Stimulated activated effector memory CD8-positive, alpha-beta T cell treated with anti-CD3 and anti-CD28 coated beads, Interleukin-12 subunit alpha, Interleukin-12 subunit beta, amount 100 ng/mL, for 72 hours (primary cell): ENCODE measurements around the gene SIX5.

ENCODE experiments used
- ATAC-seq: fragments of 150-1000 bp; cut with Tn5 transposase; 2 replicates; pipeline ENCODE4 v1.10.0; 2021
- DNase-seq, 2 donors: peaks; one replicate each; pipeline ENCODE4 v3.0.0; 2021 to 2022; ENCODE audit warnings: low spot score in 2 of 2
- H3K27ac Mint-ChIP-seq: one replicate; pipeline ENCODE4 v1.8.0; 2022; ENCODE audit warnings: mild to moderate bottlenecking, mixed read lengths
- H3K36me3 Mint-ChIP-seq: one replicate; pipeline ENCODE4 v1.8.0; 2022; ENCODE audit warnings: mild to moderate bottlenecking, mixed read lengths
- H3K4me1 Mint-ChIP-seq: one replicate; pipeline ENCODE4 v1.8.0; 2022; ENCODE audit warnings: mixed read lengths
- H3K4me3 Mint-ChIP-seq: one replicate; pipeline ENCODE4 v1.8.0; 2022; ENCODE audit warnings: mild to moderate bottlenecking, mixed read lengths
- H3K9me3 Mint-ChIP-seq: one replicate; pipeline ENCODE4 v1.8.0; 2022; ENCODE audit warnings: mixed read lengths

The SIX5 gene

DNA sequence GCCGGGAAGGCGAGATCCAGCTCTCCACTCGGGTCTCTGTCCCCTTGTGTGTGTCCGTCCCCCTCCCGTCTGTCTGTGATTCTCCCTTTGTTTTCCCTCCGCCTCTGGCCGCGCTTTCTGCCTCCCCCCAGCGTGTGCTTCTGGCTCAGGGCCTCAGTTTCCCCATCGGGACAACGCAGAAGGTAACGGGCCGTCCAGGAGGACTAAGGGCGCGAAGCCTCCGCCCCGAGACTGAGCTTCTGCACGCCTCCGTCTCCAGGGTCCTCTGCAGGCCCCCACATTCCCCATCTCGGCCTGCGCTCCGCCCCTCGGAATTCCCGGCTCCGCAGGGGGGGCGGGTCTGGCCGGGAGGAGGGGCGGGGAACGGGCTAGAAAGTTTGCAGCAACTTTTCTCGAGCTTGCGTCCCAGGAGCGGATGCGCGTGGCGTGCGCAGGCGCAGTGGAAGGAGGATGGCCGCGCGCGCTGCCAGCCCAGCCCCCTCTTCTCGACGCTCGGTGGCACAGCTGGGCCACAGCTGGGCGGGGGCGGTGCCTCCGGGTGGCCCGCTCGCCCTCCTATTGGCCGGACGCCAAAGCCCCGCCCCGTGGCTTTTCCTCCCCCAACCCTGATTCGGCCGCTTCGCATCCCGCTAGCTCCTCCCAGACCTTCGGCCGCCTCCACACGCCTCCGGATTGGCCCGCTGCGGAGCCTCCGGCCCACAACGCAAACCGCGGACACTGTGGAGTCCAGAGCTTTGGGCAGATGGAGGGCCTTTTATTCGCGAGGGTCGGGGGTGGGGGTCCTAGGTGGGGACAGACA, at the start of gene SIX5:
Gene SIX5, minus strand, starts transcription at position 269 of the 799 bp plus-strand sequence. CDS start 408 bp downstream, outside the sequence.
- DNase-seq (peak; percentile 97 to 99), ATAC-seq (peak; percentile 74)
- peak within 1 kb of the TSS; percentile 90 for H3K4me3 Mint-ChIP-seq
- H3K27ac Mint-ChIP-seq = peak within 1 kb of the TSS; percentile 85
- H3K36me3 Mint-ChIP-seq = peaks cover 12% of the 10 kb centered on the region
- peaks cover 23% of the 10 kb centered on the region for H3K4me1 Mint-ChIP-seq
- H3K9me3 Mint-ChIP-seq = no peaks in the 10 kb centered on the region

- Mint-ChIP-seq H3K27ac (no peak overlapping the region), H3K9me3 (no peaks in the 10 kb centered on the region)
- ATAC-seq = no peak
These were observed 48.8 kb upstream of the SIX5 start for GRCh38 chr19:45817725-45818301.

DNA sequence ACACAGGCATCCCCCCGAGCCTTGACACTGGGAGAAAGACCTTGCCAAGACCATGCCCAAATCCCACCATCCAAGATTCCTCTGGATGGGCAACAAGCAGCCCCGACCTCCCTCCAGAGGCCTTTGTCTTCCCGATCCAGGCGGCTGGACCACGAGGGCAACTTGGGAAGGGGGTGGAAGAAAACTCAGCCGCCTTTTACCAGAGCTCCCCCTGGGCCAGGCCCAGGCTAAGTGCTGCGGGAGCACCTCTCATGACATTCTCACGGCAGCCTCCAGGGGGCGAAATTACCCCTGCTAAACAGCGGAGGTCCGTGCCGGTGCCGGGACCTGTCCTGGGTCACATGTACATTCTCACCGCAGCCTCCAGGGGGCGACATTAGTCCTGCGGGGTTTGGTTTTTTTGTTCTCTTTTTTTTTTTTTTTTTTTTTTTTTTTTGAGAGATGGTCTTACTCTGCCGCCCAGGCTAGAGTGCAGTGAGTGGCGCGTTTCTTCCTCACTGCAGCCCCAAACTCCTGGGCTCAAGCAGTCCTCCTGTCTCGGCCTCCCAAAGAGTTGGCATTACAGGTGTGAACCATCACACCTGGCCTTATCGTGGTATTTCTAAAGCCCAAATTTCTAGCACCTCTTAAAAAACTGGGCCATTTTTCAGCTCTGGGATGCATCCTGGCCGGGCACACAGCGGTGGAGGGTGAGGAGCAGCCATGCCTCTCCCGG, 48.1 kb upstream of the SIX5 start:
- Mint-ChIP-seq H3K9me3 (no peaks in the 10 kb centered on the region), H3K4me1 (peaks cover 13% of the 10 kb centered on the region), H3K36me3 (peaks cover 55% of the 10 kb centered on the region), H3K27ac (no peak overlapping the region), H3K4me3 (no peak overlapping the region)
- DNase-seq = peak; percentile 98 to 99
- ATAC-seq = peak; percentile 95

More at GRCh38 chr19:45817725-45818301, 48.8 kb upstream of the SIX5 start:
- no peak for DNase-seq
- H3K36me3 Mint-ChIP-seq = peaks cover 56% of the 10 kb centered on the region
- no peak overlapping the region for H3K4me3 Mint-ChIP-seq
- H3K4me1 Mint-ChIP-seq = peaks cover 13% of the 10 kb centered on the region

DNA sequence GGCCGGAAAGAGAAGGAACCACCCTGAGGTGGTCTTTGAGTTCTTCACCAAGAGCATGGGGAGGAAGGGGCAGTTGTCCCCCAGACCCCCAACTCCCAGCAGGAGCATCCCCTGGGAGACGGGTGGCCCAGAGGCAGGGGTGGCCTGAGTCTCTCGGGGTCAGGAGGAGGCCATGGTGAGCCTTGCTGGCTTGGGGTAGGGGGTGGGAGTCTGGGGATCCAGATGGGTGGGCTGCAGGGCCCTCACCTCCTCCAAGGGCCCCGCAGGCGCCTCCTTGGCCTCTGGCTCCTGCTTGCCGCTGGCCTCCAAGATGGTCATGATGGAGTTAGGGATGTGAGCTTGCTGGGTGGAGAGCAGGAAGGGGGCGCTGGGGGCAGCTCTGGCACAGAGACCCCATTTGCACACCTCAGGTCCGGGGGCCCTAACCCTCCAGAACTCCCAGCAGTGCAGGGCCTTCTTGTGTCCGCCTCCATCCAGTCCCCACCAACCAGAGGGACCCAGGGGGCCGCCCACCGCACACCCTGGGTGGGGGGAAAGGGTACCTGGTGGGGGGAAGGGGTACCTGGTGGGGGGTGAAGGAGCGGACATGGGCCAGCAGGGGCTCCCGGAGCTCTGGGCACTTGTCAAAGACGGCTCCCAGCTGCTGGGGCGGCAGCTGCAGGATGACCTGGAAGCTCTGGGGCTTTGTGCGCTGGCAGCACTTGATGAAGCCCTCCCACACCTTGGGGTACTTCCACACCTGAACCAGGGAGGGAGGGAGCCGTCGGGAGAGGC, 47.4 kb upstream of the SIX5 start:
- Mint-ChIP-seq H3K27ac (no peak overlapping the region), H3K36me3 (peaks cover 50% of the 10 kb centered on the region), H3K9me3 (no peaks in the 10 kb centered on the region), H3K4me1 (peaks cover 13% of the 10 kb centered on the region), H3K4me3 (no peak overlapping the region)
- no peak for ATAC-seq
- DNase-seq = no peak

GRCh38 chr19:45815481-45816216, 46.6 kb upstream of the SIX5 start:
- H3K27ac Mint-ChIP-seq = no peak overlapping the region

GRCh38 chr19:45814851-45815480, 45.9 kb upstream of the SIX5 start, which contains the start of gene RSPH6A:
Gene RSPH6A, minus strand, starts transcription at chr19:45815308. Its CDS starts 132 bp downstream, at chr19:45815176.
- Mint-ChIP-seq H3K36me3 (peaks cover 36% of the 10 kb centered on the region), H3K9me3 (no peaks in the 10 kb centered on the region), H3K4me1 (peaks cover 13% of the 10 kb centered on the region), H3K27ac (no peak within 1 kb of the TSS), H3K4me3 (no peak within 1 kb of the TSS)
- ATAC-seq (no peak), DNase-seq (no peak)

More at GRCh38 chr19:45815481-45816216, 46.6 kb upstream of the SIX5 start:
- peaks cover 42% of the 10 kb centered on the region for H3K36me3 Mint-ChIP-seq
- H3K4me1 Mint-ChIP-seq = peaks cover 9% of the 10 kb centered on the region
- DNase-seq = no peak
- no peak for ATAC-seq
- no peaks in the 10 kb centered on the region for H3K9me3 Mint-ChIP-seq
- no peak overlapping the region for H3K4me3 Mint-ChIP-seq

- Mint-ChIP-seq H3K9me3 (no peaks in the 10 kb centered on the region), H3K27ac (no peak overlapping the region), H3K4me1 (peaks cover 19% of the 10 kb centered on the region), H3K4me3 (no peak overlapping the region), H3K36me3 (peaks cover 29% of the 10 kb centered on the region)
- no peak for ATAC-seq
- DNase-seq = no peak
These were observed 45.2 kb upstream of the SIX5 start for GRCh38 chr19:45814166-45814780.

GRCh38 chr19:45812297-45812696, 43.2 kb upstream of the SIX5 start:
- H3K27ac Mint-ChIP-seq = no peak overlapping the region
- peaks cover 26% of the 10 kb centered on the region for H3K36me3 Mint-ChIP-seq

GRCh38 chr19:45809643-45810159, 40.6 kb upstream of the SIX5 start:
- Mint-ChIP-seq H3K4me1 (peaks cover 12% of the 10 kb centered on the region), H3K9me3 (no peaks in the 10 kb centered on the region), H3K27ac (peak overlapping the region; percentile 88), H3K4me3 (peak overlapping the region; percentile 22), H3K36me3 (peaks cover 11% of the 10 kb centered on the region)
- peak; percentile 49 for ATAC-seq
- no peak for DNase-seq

More at GRCh38 chr19:45812297-45812696, 43.2 kb upstream of the SIX5 start:
- ATAC-seq (no peak), DNase-seq (no peak)
- Mint-ChIP-seq H3K4me1 (peaks cover 16% of the 10 kb centered on the region), H3K9me3 (no peaks in the 10 kb centered on the region), H3K4me3 (no peak overlapping the region)

DNA sequence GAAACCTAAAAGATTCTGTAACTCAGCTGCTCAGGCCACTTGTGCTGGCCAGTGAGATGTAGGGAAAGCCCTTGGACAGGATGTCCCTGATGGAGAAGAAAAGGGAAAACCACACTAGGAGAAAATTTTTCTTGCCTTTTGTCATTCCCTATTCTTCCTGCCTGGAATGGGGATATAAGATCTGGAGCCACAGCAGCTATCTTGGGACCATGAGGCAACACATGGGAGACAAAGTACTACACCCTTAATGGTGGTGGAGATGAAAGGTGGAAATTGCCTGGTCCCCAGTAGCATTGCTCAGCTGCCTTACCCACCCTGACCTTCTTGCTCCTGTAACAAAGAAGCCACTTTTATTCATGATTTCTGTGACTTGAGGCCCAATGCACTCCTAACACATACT, 36.7 kb upstream of the SIX5 start:
- no peaks in the 10 kb centered on the region for H3K36me3 Mint-ChIP-seq
- no peak for ATAC-seq
- DNase-seq = no peak
- no peaks in the 10 kb centered on the region for H3K9me3 Mint-ChIP-seq
- no peak overlapping the region for H3K4me3 Mint-ChIP-seq
- H3K27ac Mint-ChIP-seq = no peak overlapping the region
- H3K4me1 Mint-ChIP-seq = peaks cover 12% of the 10 kb centered on the region

GRCh38 chr19:45804959-45805230, 35.8 kb upstream of the SIX5 start:
- no peak overlapping the region for H3K4me3 Mint-ChIP-seq
- DNase-seq (no peak), ATAC-seq (no peak)
- peaks cover 7% of the 10 kb centered on the region for H3K4me1 Mint-ChIP-seq
- no peaks in the 10 kb centered on the region for H3K9me3 Mint-ChIP-seq
- no peaks in the 10 kb centered on the region for H3K36me3 Mint-ChIP-seq
- H3K27ac Mint-ChIP-seq = no peak overlapping the region

GRCh38 chr19:45804140-45804958, 35.3 kb upstream of the SIX5 start:
- no peak for DNase-seq
- ATAC-seq = no peak
- Mint-ChIP-seq H3K9me3 (no peaks in the 10 kb centered on the region), H3K27ac (no peak overlapping the region), H3K4me3 (no peak overlapping the region), H3K4me1 (peaks cover 2% of the 10 kb centered on the region), H3K36me3 (no peaks in the 10 kb centered on the region)

DNA sequence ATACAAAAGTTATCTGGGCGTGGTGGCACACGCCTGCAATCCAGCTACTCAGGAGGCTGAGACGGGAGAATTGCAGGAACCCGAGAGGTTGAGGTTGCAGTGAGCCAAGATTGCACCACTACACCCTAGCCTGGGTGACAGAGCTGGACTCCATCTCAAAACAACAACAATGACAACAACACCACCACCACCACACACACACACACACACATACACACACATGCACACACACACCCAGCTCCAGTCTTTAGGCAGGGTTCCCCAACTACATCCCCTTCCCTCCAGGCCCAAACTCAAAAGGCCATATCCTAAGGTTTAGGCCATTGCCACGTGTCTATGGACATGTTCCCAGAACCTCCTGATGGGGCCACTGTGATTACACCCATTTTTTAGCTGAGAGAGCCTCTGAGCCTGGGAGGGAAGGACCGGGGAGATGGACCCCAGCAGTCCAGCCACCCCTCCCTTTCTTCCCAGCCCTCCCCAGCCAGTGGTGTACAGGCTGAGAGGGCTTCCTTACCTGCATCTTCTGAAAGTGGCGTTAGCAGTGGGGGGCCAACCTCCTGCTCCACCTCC, 32.6 kb upstream of the SIX5 start:
- DNase-seq = no peak
- Mint-ChIP-seq H3K4me3 (no peak overlapping the region), H3K36me3 (no peaks in the 10 kb centered on the region), H3K27ac (no peak overlapping the region), H3K9me3 (no peaks in the 10 kb centered on the region), H3K4me1 (peaks cover 7% of the 10 kb centered on the region)
- no peak for ATAC-seq
